Kasumi-1 (cell line): ENCODE data around the gene GPR160.
A peak's percentile ranks its signal among the peaks of the same experiment; 100 is the strongest.
"Not testable (repeated sequence)": the region's sequence is repeated elsewhere in the genome, so short reads cannot be mapped to it uniquely, and the experiment has no call there.

ENCODE experiments used
- DNase-seq, 2 experiments: peaks; one replicate each; lab custom pipeline; 2025; lab: John Stamatoyannopoulos, UW

GPR160 gene

DNA sequence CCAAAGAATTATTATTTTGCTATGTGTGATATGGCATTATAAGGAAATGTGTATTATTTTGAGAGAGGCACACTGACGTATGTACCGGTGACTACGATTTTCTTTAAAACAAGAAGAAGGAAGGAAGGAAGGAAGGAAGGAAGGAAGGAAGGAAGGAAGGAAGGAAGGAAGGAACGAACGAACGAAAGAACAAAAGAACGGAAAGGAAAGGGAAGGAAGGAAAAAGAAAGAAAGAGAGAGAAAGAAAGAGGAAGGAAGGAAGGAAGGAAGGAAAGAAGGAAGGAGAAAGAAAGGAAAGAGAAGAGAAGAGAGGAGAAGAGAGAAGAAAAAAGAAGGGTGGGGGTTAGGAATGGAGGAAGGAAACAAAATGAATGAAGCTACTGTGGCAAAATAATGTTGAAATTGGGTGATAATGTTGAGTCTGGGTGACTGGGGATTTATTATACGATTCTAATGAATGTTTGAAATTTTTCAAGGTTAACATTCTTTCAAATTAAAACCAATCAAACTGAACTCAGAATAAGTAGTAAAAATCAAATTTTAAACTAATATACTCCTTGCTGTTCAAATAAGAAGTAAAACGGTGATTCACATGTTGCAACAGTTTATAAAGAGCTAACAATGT lies 73.5 kb downstream of the GPR160 start:
- DNase-seq: no peak

DNA sequence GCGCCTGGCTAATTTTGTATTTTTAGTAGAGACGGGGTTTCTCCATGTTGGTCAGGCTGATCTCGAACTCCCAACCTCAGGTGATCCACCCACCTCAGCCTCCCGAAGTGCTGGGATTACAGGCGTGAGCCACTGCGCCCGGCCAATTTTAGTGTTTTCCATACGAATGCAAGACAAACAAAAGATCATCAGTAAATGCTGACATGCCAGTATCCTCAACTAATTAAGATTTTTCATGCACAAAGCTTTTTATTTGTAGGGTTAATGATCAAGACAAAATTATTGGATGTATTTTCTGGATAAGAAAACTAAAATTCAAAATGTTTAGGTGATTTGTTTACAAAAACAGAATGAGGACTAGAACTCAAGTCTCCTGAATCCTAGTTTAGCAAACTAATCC lies 76.4 kb downstream of the GPR160 start:
- not testable (repeated sequence) for DNase-seq

DNA sequence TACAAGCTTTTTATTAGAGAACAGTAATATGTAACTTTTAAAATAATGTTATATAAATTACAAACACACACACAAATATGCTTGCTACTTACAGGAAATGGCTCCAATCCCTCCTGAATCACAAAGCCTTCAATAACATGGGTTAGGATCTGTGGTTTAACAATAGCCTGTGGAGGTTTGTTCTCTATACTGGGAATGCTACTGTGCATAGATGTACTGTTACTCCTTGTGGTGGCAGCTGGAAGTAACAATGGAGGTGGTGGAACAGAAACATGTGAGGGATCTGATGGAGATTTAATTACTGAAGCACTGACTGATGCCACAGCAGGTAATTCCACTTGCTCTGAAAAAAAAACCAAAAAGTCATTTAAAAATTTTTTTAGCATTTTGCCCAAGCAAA lies 79.3 kb downstream of the GPR160 start:
- DNase-seq: peak; percentile 19 to 21

DNA sequence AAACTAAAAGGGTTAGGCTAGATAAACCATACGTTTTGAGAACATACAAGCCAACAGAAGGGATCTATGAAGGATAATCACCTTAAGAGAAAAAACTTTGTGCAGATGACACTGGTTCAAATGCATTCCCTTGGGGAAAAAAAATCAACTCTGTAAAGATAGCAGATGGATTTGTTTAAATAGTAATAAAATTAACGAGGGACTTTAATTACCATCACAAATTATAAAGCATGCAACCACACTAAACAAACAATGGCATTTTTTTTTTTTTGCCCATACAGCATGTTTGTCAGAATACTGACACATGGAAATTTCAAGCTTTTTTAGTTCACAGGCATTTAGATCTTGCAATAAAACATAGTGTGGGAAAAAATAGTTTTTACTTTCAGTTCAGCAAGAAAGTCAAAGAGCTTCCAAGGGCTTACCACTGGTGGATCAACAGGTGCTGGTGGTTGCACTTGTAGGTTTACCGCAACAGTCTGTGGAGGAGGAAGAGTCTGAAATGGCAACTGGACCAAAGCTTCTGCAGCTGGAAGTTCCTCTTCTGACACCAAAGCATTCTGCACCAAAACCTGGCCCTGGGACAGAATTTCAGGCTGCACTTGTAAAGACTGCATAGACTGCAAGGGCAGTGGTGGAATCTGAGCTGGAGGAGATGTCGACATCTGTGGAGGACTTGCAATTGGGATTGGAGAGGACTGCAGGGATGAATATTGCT lies 90.6 kb downstream of the GPR160 start:
- peak; percentile 93 to 94 for DNase-seq

DNA sequence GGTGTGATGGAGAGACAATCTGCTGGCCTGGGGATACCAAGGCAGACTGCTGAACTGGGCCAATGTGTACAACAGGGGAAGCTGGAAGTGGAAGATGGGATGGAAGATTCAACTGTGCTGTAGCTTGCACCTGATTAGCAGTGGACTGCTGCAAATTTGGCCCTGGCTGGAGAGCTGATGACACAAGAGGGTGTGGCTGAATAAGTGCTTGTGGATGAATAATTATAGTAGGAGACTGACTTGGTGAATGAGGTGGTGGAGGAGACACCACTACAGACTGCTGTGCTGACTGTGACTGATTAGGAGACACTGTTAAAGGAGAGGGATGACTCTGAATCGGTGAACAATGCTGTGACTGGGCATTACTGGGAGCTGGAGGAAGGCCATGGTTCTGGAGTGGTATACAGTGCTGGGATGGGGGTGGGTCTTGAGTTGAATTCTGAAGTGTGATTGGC lies 91.2 kb downstream of the GPR160 start:
- peak in 1 of 2 experiments; percentile 34 for DNase-seq

DNA sequence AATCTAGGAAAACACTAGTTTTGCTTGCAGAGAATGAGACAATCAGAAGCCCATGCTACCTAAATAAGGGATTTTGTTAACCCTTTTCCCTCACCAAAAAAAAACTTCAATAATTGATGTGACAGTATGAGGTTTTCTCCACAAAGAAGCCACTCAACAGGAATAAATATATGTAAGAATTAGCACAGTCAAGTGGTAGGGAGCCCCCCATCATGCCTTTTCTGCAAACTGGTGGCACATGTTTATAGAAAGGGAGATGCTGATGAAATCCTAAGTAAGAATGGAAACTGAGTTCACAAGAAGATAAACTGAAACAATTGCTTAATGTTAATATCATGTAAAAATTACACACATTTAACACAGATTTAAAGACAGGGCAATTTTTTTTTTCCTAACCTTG lies 92.7 kb downstream of the GPR160 start:
- DNase-seq: no peak

DNA sequence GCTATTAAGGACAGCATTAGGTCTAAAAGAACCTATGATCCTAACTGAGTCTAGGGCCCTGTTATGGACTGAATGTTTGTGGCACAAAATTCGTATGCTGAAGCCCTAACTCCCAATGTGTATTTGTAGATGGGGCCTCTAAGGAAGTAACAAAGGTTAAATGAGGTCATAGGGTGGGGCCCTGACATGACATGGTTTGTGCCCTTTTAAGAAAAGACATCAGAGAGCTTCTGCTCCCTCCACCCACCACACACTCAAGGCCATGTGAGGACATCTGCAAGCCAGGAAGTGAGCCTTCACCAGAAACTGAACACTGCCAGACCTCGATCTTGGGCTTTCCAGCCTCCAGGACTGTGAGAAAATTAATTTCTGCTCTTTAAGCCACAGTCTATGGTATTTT lies 94.5 kb downstream of the GPR160 start:
- peak; percentile 55 to 65 for DNase-seq
